ENCODE results near the gene PIK3R1. TPM values are rescaled to one million over a fixed set of nuclear protein-coding genes. Genes with fewer than 3 reads are reported as not detected.

Gene PIK3R1
- total RNA-seq, 1 experiment from 2014 or later, result 151 TPM

DNA sequence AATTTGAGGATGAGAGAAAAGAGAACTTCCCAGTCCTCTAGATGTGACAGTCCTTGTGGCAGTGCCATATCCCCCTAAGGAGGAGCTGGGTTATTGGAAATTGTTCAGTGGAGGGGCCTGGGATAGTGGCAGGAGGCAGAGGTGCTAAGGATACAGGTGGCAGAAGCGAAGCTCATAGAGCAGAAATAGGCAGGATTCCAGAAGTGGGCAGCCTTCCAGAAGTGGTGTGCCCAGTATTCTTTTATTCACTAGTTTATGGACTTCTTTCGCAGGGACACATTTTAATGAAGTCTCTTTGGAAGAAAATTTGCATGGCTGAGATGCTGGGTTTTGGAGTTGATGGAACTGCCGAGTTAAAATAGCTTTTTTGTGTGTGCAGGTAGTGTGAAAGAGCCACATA lies 6.8 kb downstream of the PIK3R1 start:
- no TSS peak for BruUV-seq (replicated peaks)
- Mint-ChIP-seq H3K27me3 (ENCODE audit: insufficient read depth, unreplicated experiment) (no peaks in the 10 kb centered on the region), H3K27ac (ENCODE audit: low read depth, unreplicated experiment) (peak overlapping the region; percentile 92), H3K9me3 (ENCODE audit: unreplicated experiment) (no peaks in the 10 kb centered on the region), H3K36me3 (ENCODE audit: insufficient read depth, unreplicated experiment) (peaks cover 82% of the 10 kb centered on the region), H3K4me1 (ENCODE audit: insufficient read depth, unreplicated experiment) (peaks cover 68% of the 10 kb centered on the region), H3K4me3 (ENCODE audit: unreplicated experiment) (peak overlapping the region; percentile 69)
- no peak for TF ChIP-seq CTCF (IDR thresholded peaks at IDR 0.05; ENCODE audit: unreplicated experiment)
- POLR2A ChIA-PET, result interaction anchor here (0.5 to 10.4 kb wide), 7 partner anchors 9 to 976 kb away, joined by 3 to 112 read pairs (median 3); no protein-coding TSS in a partner anchor
- no peak for DNase-seq (ENCODE audit: unreplicated experiment)
- CTCF ChIA-PET, result interaction anchor here (0.5 to 1.3 kb wide), 3 partner anchors 17 to 1065 kb away, joined by 3 to 6 read pairs (median 3); no protein-coding TSS in a partner anchor
- intact Hi-C loops (cut with micrococcal nuclease), result no loop called here

GRCh38 chr5:68222824-68223354 lies 7.3 kb downstream of the PIK3R1 start:
- no peak for DNase-seq (ENCODE audit: unreplicated experiment)
- intact Hi-C loops (cut with micrococcal nuclease), result no loop called here
- no peaks in the 10 kb centered on the region for H3K9me3 Mint-ChIP-seq (ENCODE audit: unreplicated experiment)
- peaks cover 73% of the 10 kb centered on the region for H3K4me1 Mint-ChIP-seq (ENCODE audit: insufficient read depth, unreplicated experiment)
- peak overlapping the region; percentile 69 for H3K4me3 Mint-ChIP-seq (ENCODE audit: unreplicated experiment)
- peak overlapping the region; percentile 92 for H3K27ac Mint-ChIP-seq (ENCODE audit: low read depth, unreplicated experiment)
- peaks cover 88% of the 10 kb centered on the region for H3K36me3 Mint-ChIP-seq (ENCODE audit: insufficient read depth, unreplicated experiment)
- TF ChIP-seq CTCF (IDR thresholded peaks at IDR 0.05; ENCODE audit: unreplicated experiment), result no peak
- ChIA-PET CTCF (interaction anchor here (0.5 to 1.3 kb wide), 3 partner anchors 16 to 1065 kb away, joined by 3 to 6 read pairs (median 3); no protein-coding TSS in a partner anchor), POLR2A (interaction anchor here (0.5 to 10.4 kb wide), 7 partner anchors 15 to 1000 kb away, joined by 3 to 112 read pairs (median 3); no protein-coding TSS in a partner anchor)
- H3K27me3 Mint-ChIP-seq (ENCODE audit: insufficient read depth, unreplicated experiment), result no peaks in the 10 kb centered on the region
- no TSS peak for BruUV-seq (replicated peaks)

- CTCF ChIA-PET, result interaction anchor here (0.8 to 2.7 kb wide), 5 partner anchors 7 to 234 kb away, joined by 3 to 10 read pairs (median 3); partner anchors contain the start of gene PIK3R1
- TF ChIP-seq CTCF (IDR thresholded peaks at IDR 0.05; ENCODE audit: unreplicated experiment), result no peak
- Mint-ChIP-seq H3K36me3 (ENCODE audit: insufficient read depth, unreplicated experiment) (peaks cover 92% of the 10 kb centered on the region), H3K4me1 (ENCODE audit: insufficient read depth, unreplicated experiment) (peaks cover 79% of the 10 kb centered on the region), H3K4me3 (ENCODE audit: unreplicated experiment) (peak overlapping the region; percentile 69), H3K27me3 (ENCODE audit: insufficient read depth, unreplicated experiment) (no peaks in the 10 kb centered on the region), H3K27ac (ENCODE audit: low read depth, unreplicated experiment) (peak overlapping the region; percentile 92), H3K9me3 (ENCODE audit: unreplicated experiment) (no peaks in the 10 kb centered on the region)
- BruUV-seq (replicated peaks), result no TSS peak
- DNase-seq (ENCODE audit: unreplicated experiment), result no peak
- intact Hi-C loops (cut with micrococcal nuclease), result no loop called here
- POLR2A ChIA-PET, result interaction anchor here (0.6 to 8.0 kb wide), 16 partner anchors 7 to 1010 kb away, joined by 3 to 151 read pairs (median 5); partner anchors contain the start of gene PIK3R1
Observed at GRCh38 chr5:68223904-68224303, 8.3 kb downstream of the PIK3R1 start.

DNA sequence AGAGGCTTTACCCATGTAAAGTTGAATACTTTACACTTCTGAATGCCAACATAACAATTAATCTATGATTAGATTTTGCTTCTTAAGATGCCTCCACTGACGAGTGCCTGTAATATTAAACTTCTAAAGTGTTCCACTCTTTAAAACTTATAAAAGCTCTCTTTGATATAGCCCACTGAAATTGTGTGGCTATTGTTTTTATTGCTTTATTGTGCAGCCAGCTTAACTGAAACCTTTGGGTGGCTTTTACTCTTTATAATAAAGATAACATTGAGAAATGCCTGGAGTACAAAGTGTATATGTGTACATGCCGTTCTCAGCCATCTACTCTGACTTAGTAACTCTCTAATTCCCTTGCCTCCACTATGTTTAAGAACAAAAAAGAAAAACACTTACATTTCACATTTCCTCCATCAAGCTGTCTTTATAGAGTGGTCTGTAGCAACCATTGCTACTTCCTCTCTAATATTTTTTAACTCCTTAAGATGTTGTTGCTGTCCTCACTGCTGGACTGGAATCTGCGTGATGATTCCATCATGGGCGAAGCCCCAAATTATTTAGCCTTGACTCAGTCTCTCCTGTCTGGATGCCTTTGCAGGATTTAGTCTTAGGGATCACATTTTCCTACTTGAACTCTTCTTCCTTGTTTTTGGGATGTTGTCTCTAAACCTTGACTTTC lies 9.1 kb downstream of the PIK3R1 start:
- no peaks in the 10 kb centered on the region for H3K9me3 Mint-ChIP-seq (ENCODE audit: unreplicated experiment)
- TSS peak; percentile 77 for BruUV-seq (replicated peaks)
- DNase-seq (ENCODE audit: unreplicated experiment), result no peak
- intact Hi-C loops (cut with micrococcal nuclease), result no loop called here
- ChIA-PET POLR2A (interaction anchor here (0.6 to 8.0 kb wide), 24 partner anchors 8 to 993 kb away, joined by 3 to 151 read pairs (median 5); partner anchors contain the start of gene PIK3R1), CTCF (interaction anchor here (0.5 to 2.7 kb wide), 10 partner anchors 8 to 1015 kb away, joined by 3 to 10 read pairs (median 3); partner anchors contain the start of gene PIK3R1)
- no peak for TF ChIP-seq CTCF (IDR thresholded peaks at IDR 0.05; ENCODE audit: unreplicated experiment)
- peaks cover 92% of the 10 kb centered on the region for H3K36me3 Mint-ChIP-seq (ENCODE audit: insufficient read depth, unreplicated experiment)
- H3K27ac Mint-ChIP-seq (ENCODE audit: low read depth, unreplicated experiment), result peak overlapping the region; percentile 92
- no peaks in the 10 kb centered on the region for H3K27me3 Mint-ChIP-seq (ENCODE audit: insufficient read depth, unreplicated experiment)
- H3K4me3 Mint-ChIP-seq (ENCODE audit: unreplicated experiment), result peak overlapping the region; percentile 69
- peaks cover 80% of the 10 kb centered on the region for H3K4me1 Mint-ChIP-seq (ENCODE audit: insufficient read depth, unreplicated experiment)

Data from MCF 10A (cell line).